ENCODE measurements around the gene ADAMTS10. TPM values are rescaled to one million over a fixed set of nuclear protein-coding genes. Genes with fewer than 3 reads are reported as not detected.

ADAMTS10 gene
- total RNA-seq, 1 experiment from 2014 or later = 26.5 TPM

- H2BK15ac ChIP-seq (ENCODE audit: low read depth, low read length) = no peak overlapping the region
- H2BK5ac ChIP-seq (ENCODE audit: insufficient read length, low read length) = no peak overlapping the region
- Mint-ChIP-seq H3K27ac (peak overlapping the region in 2 of 3 experiments; percentile 25 to 76; a peak in 3 of 7 replicates), H3K9me3 (no peaks in the 10 kb centered on the region; a peak in 1 of 5 replicates), H3K4me1 (peaks cover 11 to 22% of the 10 kb centered on the region in 2 experiments), H3K27me3 (ENCODE audit: low read depth) (no peaks in the 10 kb centered on the region; the same call in none of the 2 replicates), H3K36me3 (ENCODE audit: insufficient read depth in 1 of 3, low read depth in 3 of 3) (no peaks in the 10 kb centered on the region; a peak in 1 of 7 replicates), H3K4me3 (no peak overlapping the region)
- H3T11ph ChIP-seq (ENCODE audit: low read length) = no peak overlapping the region
- no peak overlapping the region for H4K5ac ChIP-seq (ENCODE audit: insufficient read length, low read depth, low read length)
- H3K4ac ChIP-seq (ENCODE audit: low read depth, low read length) = no peak overlapping the region
- no peaks in the 10 kb centered on the region for H3K27me3 ChIP-seq (ENCODE audit: insufficient read depth, low read length)
- H3K27ac ChIP-seq (ENCODE audit: insufficient read length, low read depth, low read length) = no peak overlapping the region
- H3K23me2 ChIP-seq (ENCODE audit: insufficient read length, low read depth, low read length, poor library complexity, severe bottlenecking) = peaks cover 4% of the 10 kb centered on the region
- H3K23ac ChIP-seq (ENCODE audit: insufficient read length, low read depth, low read length) = no peak overlapping the region
- no peak overlapping the region for H3K18ac ChIP-seq (ENCODE audit: insufficient read length, low read depth, low read length)
- H3K4me1 ChIP-seq (ENCODE audit: insufficient read depth, low read length) = no peaks in the 10 kb centered on the region; the same call in 1 of the 2 replicates
- H3K79me2 ChIP-seq (ENCODE audit: insufficient read depth, low read length) = no peaks in the 10 kb centered on the region
- H2AFZ ChIP-seq (ENCODE audit: low read length) = no peak overlapping the region
- H4K20me1 ChIP-seq (ENCODE audit: control insufficient read depth, insufficient read depth, insufficient read length) = no peaks in the 10 kb centered on the region
- no peak for DNase-seq
- no peak overlapping the region for H2BK20ac ChIP-seq (ENCODE audit: low read depth, low read length, poor library complexity, severe bottlenecking)
- no peak overlapping the region for H2AK5ac ChIP-seq (ENCODE audit: insufficient read length, low read length)
- H2BK12ac ChIP-seq (ENCODE audit: insufficient read length, low read depth, low read length) = no peak overlapping the region
- H4K91ac ChIP-seq (ENCODE audit: insufficient read length, low read depth, low read length) = no peak overlapping the region
- no peak overlapping the region for H3K4me2 ChIP-seq (ENCODE audit: insufficient read depth, insufficient read length, low read length)
- H3K79me1 ChIP-seq (ENCODE audit: insufficient read depth, low read depth, low read length, poor library complexity, severe bottlenecking) = no peaks in the 10 kb centered on the region
- no peak overlapping the region for H3K9ac ChIP-seq (ENCODE audit: extremely low read depth, insufficient read length, low read length)
- no peaks in the 10 kb centered on the region for H3K9me3 ChIP-seq (ENCODE audit: control insufficient read depth, low read depth, low read length)
- no peak overlapping the region for H4K8ac ChIP-seq (replicated peaks; ENCODE audit: insufficient read length, low read depth, low read length)
- WGBS (ENCODE audit: extremely low coverage, insufficient read length, low lambda C conversion rate) = no CpG with 5 or more reads among the region's 6 CpGs
- no peak for TF ChIP-seq CTCF (conservative IDR thresholded peaks at IDR 0.05)
- H3K14ac ChIP-seq (ENCODE audit: insufficient read depth, low read length) = no peak overlapping the region
- no peak overlapping the region for H2BK120ac ChIP-seq (ENCODE audit: low read depth, low read length, poor library complexity, severe bottlenecking)
- no peak overlapping the region for H3K56ac ChIP-seq (ENCODE audit: insufficient read length, low read depth, low read length)
Measured at GRCh38 chr19:8615024-8615423, 4.5 kb upstream of the ADAMTS10 start.

Measured in H9 (cell line).